Endothelial cell of umbilical vein (primary cell): ENCODE measurements around the gene MSH3. TPM values are rescaled to one million over a fixed set of nuclear protein-coding genes. Genes with fewer than 3 reads are reported as not detected.

Experiments used
- BruUV-seq: library from RNA; stranded (reverse); fragments of 400-500 nt; replicated peaks from 2 replicates; lab custom pipeline; 2021; lab: Mats Ljungman, UMichigan
- CTCF ChIA-PET: fragments of 300-600, 350-600 bp; sonication (Branson Sonifier 250); formaldehyde crosslinking; loops from one replicate; lab custom pipeline; 2021; ENCODE audit warnings: antibody characterized with exemption, inconsistent platforms; lab: Charles Lee
- POLR2A ChIA-PET: fragments of 300-600, 350-600 bp; sonication (Branson Sonifier 250); formaldehyde crosslinking; loops from one replicate; lab custom pipeline; 2021; ENCODE audit warnings: antibody characterized with exemption, inconsistent platforms; lab: Charles Lee
- DNase-seq: peaks from one replicate; pipeline ENCODE4 v3.0.0-alpha.2; 2011; ENCODE audit warnings: low read depth, low spot score
- FAIRE-seq: peaks from 2 replicates; lab custom pipeline; 2011; peaks lifted over from hg19 to GRCh38; lab: Jason Lieb, UNC
- H2AFZ ChIP-seq: 2 replicates; pipeline ENCODE4 v1.6.0; 2012; ENCODE audit warnings: low read depth, low read length, control low read depth, inconsistent platforms
- H3K27ac ChIP-seq: 2 replicates; pipeline ENCODE4 v1.5.1; 2011; ENCODE audit warnings: low read depth, mild to moderate bottlenecking, control low read depth, low read length, moderate library complexity; ENCODE audit not compliant: insufficient read depth
- H3K27me3 ChIP-seq, 2 experiments: 2 replicates each; pipeline versions ENCODE4 v1.6.0 to v1.6.1; 2011; ENCODE audit warnings: low read length in 2 of 2, mixed read lengths in 1 of 2; ENCODE audit not compliant: control insufficient read depth in 2 of 2, insufficient read depth in 2 of 2
- H3K36me3 ChIP-seq, 2 experiments: 2 replicates in 1 of 2; 3 replicates in 1 of 2; pipeline ENCODE4 v1.5.1; 2011; ENCODE audit warnings: low read length in 2 of 2, mild to moderate bottlenecking in 1 of 2, moderate library complexity in 1 of 2; ENCODE audit not compliant: control insufficient read depth in 2 of 2, insufficient read depth in 2 of 2; ENCODE audit errors: extremely low read depth in 1 of 2
- H3K4me1 ChIP-seq: 3 replicates; pipeline ENCODE4 v1.5.1; 2011; ENCODE audit warnings: mild to moderate bottlenecking, low read length; ENCODE audit not compliant: control insufficient read depth, insufficient read depth; ENCODE audit errors: extremely low read depth
- H3K4me2 ChIP-seq: 2 replicates; pipeline ENCODE4 v1.6.1; 2011; ENCODE audit warnings: low read length, control low read depth, mixed read lengths; ENCODE audit not compliant: insufficient read depth
- H3K4me3 ChIP-seq, 3 experiments: fragments of 200-600 bp in 1 of 3; sonication (generic), shearing (Covaris generic) in 1 of 3; replicated peaks in 1 of 3; 2 replicates each; pipeline ENCODE4 v1.5.1; 2011 to 2016; ENCODE audit warnings: control low read depth in 3 of 3, low read length in 3 of 3, mild to moderate bottlenecking in 2 of 3, inconsistent platforms in 1 of 3, low read depth in 1 of 3, moderate library complexity in 1 of 3; ENCODE audit not compliant: insufficient read depth in 1 of 3
- H3K79me2 ChIP-seq: 2 replicates; pipeline ENCODE4 v1.6.0; 2012; ENCODE audit warnings: low read length, inconsistent platforms; ENCODE audit not compliant: control insufficient read depth, insufficient read depth
- H3K9ac ChIP-seq: replicated peaks from 2 replicates; pipeline ENCODE3; 2011; ENCODE audit warnings: low read length, control low read depth; ENCODE audit not compliant: insufficient read depth; ENCODE audit errors: extremely low read depth
- H3K9me1 ChIP-seq: replicated peaks from 3 replicates; pipeline ENCODE4 v1.6.0; 2011; ENCODE audit warnings: mild to moderate bottlenecking, low read length; ENCODE audit not compliant: control insufficient read depth, insufficient read depth; ENCODE audit errors: extremely low read depth
- H3K9me3 ChIP-seq: replicated peaks from 2 replicates; pipeline ENCODE4 v1.5.1; 2012; ENCODE audit warnings: low read length, inconsistent platforms; ENCODE audit not compliant: control insufficient read depth, insufficient read depth
- H4K20me1 ChIP-seq: replicated peaks from 2 replicates; pipeline ENCODE3; 2011; ENCODE audit warnings: mild to moderate bottlenecking, low read length; ENCODE audit not compliant: control insufficient read depth, insufficient read depth; ENCODE audit errors: extremely low read depth
- CTCF ChIP-seq, 2 donors: IDR thresholded peaks; 1 replicate in 1 of 2; 2 replicates in 1 of 2; pipeline ENCODE4 v1.5.1; 2011; ENCODE audit warnings: low read length in 2 of 2, mild to moderate bottlenecking in 2 of 2, moderate library complexity in 2 of 2, control low read depth in 1 of 2, inconsistent platforms in 1 of 2, low read depth in 1 of 2; ENCODE audit not compliant: insufficient read depth in 1 of 2; ENCODE audit errors: extremely low read depth in 1 of 2
- EZH2 ChIP-seq: IDR thresholded peaks from 2 replicates; pipeline ENCODE4 v1.6.1; 2012; ENCODE audit warnings: borderline replicate concordance, low read depth, mild to moderate bottlenecking, moderate library complexity, low read length, inconsistent platforms; ENCODE audit not compliant: severe bottlenecking
- FOS ChIP-seq: IDR thresholded peaks from 2 replicates; pipeline ENCODE4 v1.6.1; 2011; ENCODE audit warnings: mild to moderate bottlenecking, low read length, moderate library complexity, borderline replicate concordance; ENCODE audit not compliant: insufficient read depth
- GATA2 ChIP-seq: IDR thresholded peaks from 2 replicates; pipeline ENCODE4 v1.7.0; 2011; ENCODE audit warnings: low read depth, mild to moderate bottlenecking, moderate library complexity, mixed read lengths, low read length; ENCODE audit not compliant: insufficient read length, insufficient read depth
- JUN ChIP-seq: IDR thresholded peaks from 2 replicates; pipeline ENCODE4 v1.6.1; 2011; ENCODE audit warnings: borderline replicate concordance, low read depth; ENCODE audit not compliant: insufficient read length, insufficient read depth
- MAX ChIP-seq: IDR thresholded peaks from 2 replicates; pipeline ENCODE4 v1.6.1; 2011; ENCODE audit not compliant: insufficient read depth, insufficient read length
- MYC ChIP-seq: IDR thresholded peaks from one replicate; pipeline ENCODE4 v1.6.1; 2011; ENCODE audit warnings: mild to moderate bottlenecking, low read depth, low read length
- POLR2A ChIP-seq: IDR thresholded peaks from 2 replicates; pipeline ENCODE4 v1.6.1; 2012; ENCODE audit warnings: low read depth, mild to moderate bottlenecking, control low read depth, low read length
- POLR2AphosphoS5 ChIP-seq: IDR thresholded peaks from 2 replicates; pipeline ENCODE4 v1.6.1; 2012; ENCODE audit warnings: low read depth, mild to moderate bottlenecking, control low read depth, low read length, moderate library complexity; ENCODE audit not compliant: insufficient read depth
- dilution Hi-C: fragments of 300-500 bp; cut with MboI; formaldehyde crosslinking; loops from one replicate; pipeline ENCODE4 v1.15.0; 2019; ENCODE audit warnings: low sequenced_read_pairs; ENCODE audit not compliant: extremely low pct_ligation_motif_present
- intact Hi-C: fragments of 100-400 bp; cut with micrococcal nuclease; formaldehyde crosslinking; loops from one replicate; pipeline ENCODE4 v1.10.0; 2022
- polyA plus RNA-seq, 4 experiments: library from polyadenylated mRNA; depleted of rRNA in 3 of 4; stranded (reverse) in 3 of 4; unstranded in 1 of 4; fragments of >200 nt; gene quantifications; 2 replicates each; pipeline versions ENCODE4 v1.2.1 to v1.2.3, GENCODE V29; 2011 to 2012; ENCODE audit warnings: missing spikeins in 1 of 4
- total RNA-seq: library from RNA; stranded (reverse); gene quantifications from 2 replicates; pipeline ENCODE4 v1.2.3, GENCODE V29; 2021

The MSH3 gene
- total and polyA plus RNA-seq, 2 donors (not counting 3 experiments of a cell fraction or from before 2014, with no cell fraction given), result 2.0 to 13.0 TPM

GRCh38 chr5:80625230-80625629 lies 29.2 kb upstream of the MSH3 start:
- CTCF ChIA-PET, result no interaction called here
- BruUV-seq, result no TSS peak
- no peak overlapping the region for H3K27ac ChIP-seq
- no peak overlapping the region for H3K4me2 ChIP-seq
- no peaks in the 10 kb centered on the region for H3K4me1 ChIP-seq
- no peaks in the 10 kb centered on the region for H4K20me1 ChIP-seq
- no peak overlapping the region for H3K4me3 ChIP-seq
- POLR2A ChIA-PET, result no interaction called here
- dilution Hi-C loops, result no loop called here
- H3K9ac ChIP-seq, result no peak overlapping the region
- TF ChIP-seq FOS (no peak), CTCF (IDR thresholded peaks at IDR 0.05; ENCODE audit: extremely low read depth in 1 of 2, insufficient read depth in 1 of 2, low read depth in 1 of 2, low read length in 2 of 2) (no peak), POLR2AphosphoS5 (no peak), MYC (no peak), JUN (no peak), EZH2 (no peak), POLR2A (no peak), GATA2 (no peak), MAX (no peak)
- DNase-seq (no peak), FAIRE-seq (no peak)
- H3K27me3 ChIP-seq, result no peaks in the 10 kb centered on the region
- H3K9me3 ChIP-seq, result no peaks in the 10 kb centered on the region
- H3K79me2 ChIP-seq, result no peaks in the 10 kb centered on the region
- H2AFZ ChIP-seq, result no peak overlapping the region
- intact Hi-C loops, result no loop called here
- H3K36me3 ChIP-seq, result peaks cover 0 to 2% of the 10 kb centered on the region in 2 experiments
- no peaks in the 10 kb centered on the region for H3K9me1 ChIP-seq
